ENCODE results near the gene RELN. TPM values are rescaled to one million over a fixed set of nuclear protein-coding genes. Genes with fewer than 3 reads are reported as not detected.

The RELN gene
- total RNA-seq, 2 donors from 2014 or later: 6.9 to 8.0 TPM

DNA sequence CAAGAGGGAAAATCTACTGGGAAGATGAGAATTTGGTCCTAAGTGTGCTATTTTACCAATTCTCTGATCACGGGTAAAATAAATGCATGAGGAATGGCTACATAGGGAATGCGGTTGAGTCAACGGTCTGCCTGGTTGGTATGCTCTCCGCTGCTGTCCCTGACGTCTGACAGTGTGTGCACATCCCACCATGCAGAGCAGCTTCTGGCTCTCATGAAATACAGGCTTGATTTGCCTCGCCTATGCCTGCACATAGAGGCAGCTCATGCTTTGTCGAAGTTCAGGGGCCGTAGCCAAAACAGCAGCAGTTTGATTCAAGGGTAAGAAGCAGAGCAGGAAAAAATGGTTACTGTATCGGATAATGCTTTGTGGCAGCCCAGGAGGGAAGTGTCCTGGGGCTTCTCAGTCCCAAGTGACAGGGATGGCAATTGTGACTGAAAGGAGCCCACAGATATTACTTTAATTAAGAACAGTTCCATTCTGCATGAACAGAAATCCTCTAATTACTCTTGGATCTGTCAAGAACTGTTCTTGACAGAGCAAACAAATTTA, 275.0 kb downstream of the RELN start:
- H3K27me3 ChIP-seq: no peaks in the 10 kb centered on the region
- no peak for DNase-seq (ENCODE audit: low spot score)
- no peaks in the 10 kb centered on the region for H3K36me3 ChIP-seq
- H3K27ac ChIP-seq: no peak overlapping the region
- H3K4me1 ChIP-seq: no peaks in the 10 kb centered on the region
- H3K4me3 ChIP-seq: no peak overlapping the region
- TF ChIP-seq, protein P1, sequence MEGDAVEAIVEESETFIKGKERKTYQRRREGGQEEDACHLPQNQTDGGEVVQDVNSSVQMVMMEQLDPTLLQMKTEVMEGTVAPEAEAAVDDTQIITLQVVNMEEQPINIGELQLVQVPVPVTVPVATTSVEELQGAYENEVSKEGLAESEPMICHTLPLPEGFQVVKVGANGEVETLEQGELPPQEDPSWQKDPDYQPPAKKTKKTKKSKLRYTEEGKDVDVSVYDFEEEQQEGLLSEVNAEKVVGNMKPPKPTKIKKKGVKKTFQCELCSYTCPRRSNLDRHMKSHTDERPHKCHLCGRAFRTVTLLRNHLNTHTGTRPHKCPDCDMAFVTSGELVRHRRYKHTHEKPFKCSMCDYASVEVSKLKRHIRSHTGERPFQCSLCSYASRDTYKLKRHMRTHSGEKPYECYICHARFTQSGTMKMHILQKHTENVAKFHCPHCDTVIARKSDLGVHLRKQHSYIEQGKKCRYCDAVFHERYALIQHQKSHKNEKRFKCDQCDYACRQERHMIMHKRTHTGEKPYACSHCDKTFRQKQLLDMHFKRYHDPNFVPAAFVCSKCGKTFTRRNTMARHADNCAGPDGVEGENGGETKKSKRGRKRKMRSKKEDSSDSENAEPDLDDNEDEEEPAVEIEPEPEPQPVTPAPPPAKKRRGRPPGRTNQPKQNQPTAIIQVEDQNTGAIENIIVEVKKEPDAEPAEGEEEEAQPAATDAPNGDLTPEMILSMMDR (IDR thresholded peaks at IDR 0.05): no peak
- H3K9me3 ChIP-seq: no peaks in the 10 kb centered on the region

- Histone ChIP-seq H3K4me3 (no peak overlapping the region), H3K27ac (no peak overlapping the region), H3K36me3 (no peaks in the 10 kb centered on the region), H3K9me3 (no peaks in the 10 kb centered on the region), H3K4me1 (no peaks in the 10 kb centered on the region), H3K27me3 (no peaks in the 10 kb centered on the region)
- TF ChIP-seq, protein P1 (IDR thresholded peaks at IDR 0.05): no peak
- DNase-seq (ENCODE audit: low spot score): no peak
Measured at GRCh38 chr7:103712991-103713778, 276.3 kb downstream of the RELN start.

DNA sequence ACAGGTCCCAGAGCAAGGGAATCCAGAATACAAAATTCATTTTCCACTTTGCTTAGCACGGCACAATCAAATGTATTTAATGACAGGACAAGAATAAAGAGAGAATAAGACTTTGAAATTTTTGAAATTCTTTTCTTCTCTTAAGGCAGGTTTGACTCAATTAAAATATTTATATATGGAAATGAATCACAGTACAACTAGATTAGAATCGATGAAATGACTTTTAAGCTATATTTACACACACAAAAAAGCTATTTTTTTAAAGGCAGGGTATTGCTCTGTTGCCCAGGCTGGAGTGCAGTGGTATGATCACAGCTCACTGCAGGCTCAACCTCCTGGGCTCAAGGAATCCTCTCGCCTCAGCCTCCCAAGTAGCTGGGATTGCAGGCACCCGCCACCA, 278.0 kb downstream of the RELN start:
- Histone ChIP-seq H3K4me1 (no peaks in the 10 kb centered on the region), H3K9me3 (no peaks in the 10 kb centered on the region), H3K27ac (no peak overlapping the region), H3K4me3 (no peak overlapping the region), H3K36me3 (no peaks in the 10 kb centered on the region), H3K27me3 (no peaks in the 10 kb centered on the region)
- DNase-seq (ENCODE audit: low spot score): no peak
- TF ChIP-seq, protein P1 (IDR thresholded peaks at IDR 0.05): no peak

DNA sequence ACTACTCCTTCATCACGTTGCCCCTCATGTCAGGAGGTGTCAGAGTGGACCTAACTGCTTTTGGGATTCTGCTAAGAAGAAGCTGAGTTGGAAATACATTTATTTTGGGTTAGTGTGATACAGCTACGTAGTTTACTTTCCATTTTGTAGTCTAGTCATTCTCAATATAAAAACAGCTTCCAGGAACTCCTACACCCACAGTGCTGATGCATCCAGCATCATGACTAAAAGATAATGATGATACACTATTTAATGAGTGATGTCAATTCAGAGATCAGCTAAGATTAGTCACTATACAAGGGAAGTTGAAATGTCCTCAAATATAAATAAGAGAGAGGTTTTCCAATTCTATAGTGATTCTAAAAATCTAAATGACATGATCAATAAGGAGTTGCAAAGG, 279.2 kb downstream of the RELN start:
- Histone ChIP-seq H3K27ac (no peak overlapping the region), H3K4me3 (no peak overlapping the region), H3K4me1 (no peaks in the 10 kb centered on the region), H3K36me3 (no peaks in the 10 kb centered on the region), H3K27me3 (no peaks in the 10 kb centered on the region), H3K9me3 (no peaks in the 10 kb centered on the region)
- TF ChIP-seq, protein P1 (IDR thresholded peaks at IDR 0.05): no peak
- DNase-seq (ENCODE audit: low spot score): no peak

DNA sequence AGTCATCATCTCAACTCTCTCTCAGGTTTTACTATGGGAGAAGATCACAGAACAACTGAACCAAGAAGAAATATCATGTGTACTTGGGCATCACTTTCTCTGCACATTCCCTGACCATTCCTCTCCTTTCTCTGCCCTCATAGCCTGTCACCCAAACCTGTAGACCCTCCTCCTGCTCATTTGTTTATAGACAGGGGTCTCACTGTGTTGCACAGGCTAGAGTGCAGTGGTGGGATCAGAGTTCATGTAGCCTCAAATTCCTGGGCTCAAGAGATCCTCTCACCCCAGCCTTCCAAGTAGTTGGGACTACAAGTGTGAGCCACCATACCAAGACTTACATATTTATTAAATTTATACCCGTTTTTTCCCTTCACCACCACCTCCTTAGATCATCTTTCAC, 282.7 kb downstream of the RELN start:
- Histone ChIP-seq H3K4me1 (no peaks in the 10 kb centered on the region), H3K4me3 (no peak overlapping the region), H3K36me3 (no peaks in the 10 kb centered on the region), H3K27me3 (no peaks in the 10 kb centered on the region), H3K27ac (no peak overlapping the region), H3K9me3 (no peaks in the 10 kb centered on the region)
- TF ChIP-seq, protein P1 (IDR thresholded peaks at IDR 0.05): no peak
- no peak for DNase-seq (ENCODE audit: low spot score)
